SK-N-SH treated with all-trans-retinoic acid at 6 μM for 48 hours (cell line): Measurements from ENCODE around the gene PERM1.
"Not testable (repeated sequence)": the region's sequence is repeated elsewhere in the genome, so short reads cannot be mapped to it uniquely, and the experiment has no call there.

Experiments
- ARNTL ChIP-seq: fragments of 450-650 bp; formaldehyde crosslinking; IDR thresholded peaks from 2 replicates; pipeline ENCODE4 v1.5.0; 2020; ENCODE audit warnings: low read depth, mild to moderate bottlenecking, moderate library complexity, borderline replicate concordance
- CREB5 ChIP-seq: fragments of 250-450 bp; sonication (Bioruptor Pico); IDR thresholded peaks from 2 replicates; pipeline ENCODE4 v1.5.1; 2020; ENCODE audit warnings: low read depth, mild to moderate bottlenecking, moderate library complexity
- ESRRG ChIP-seq: fragments of 250-450 bp; sonication (Bioruptor Pico); IDR thresholded peaks from 2 replicates; pipeline ENCODE4 v1.6.1; 2021; ENCODE audit warnings: mild to moderate bottlenecking
- GLIS3 ChIP-seq: fragments of 250-450 bp; sonication (Bioruptor Pico); IDR thresholded peaks from 2 replicates; pipeline ENCODE4 v1.5.0; 2020; ENCODE audit warnings: mild to moderate bottlenecking, moderate library complexity
- ISL1 ChIP-seq: fragments of 250-450 bp; sonication (Bioruptor Pico); IDR thresholded peaks from 2 replicates; pipeline ENCODE4 v2.1.2; 2022; ENCODE audit warnings: mild to moderate bottlenecking, moderate library complexity
- PATZ1 ChIP-seq: fragments of 250-450 bp; sonication (Bioruptor Pico); IDR thresholded peaks from 2 replicates; pipeline ENCODE4 v1.8.0; 2020; ENCODE audit warnings: mild to moderate bottlenecking, moderate library complexity, borderline replicate concordance
- RARB ChIP-seq: fragments of 250-450 bp; sonication (Bioruptor Pico); IDR thresholded peaks from 2 replicates; pipeline ENCODE4 v1.8.0; 2021; ENCODE audit warnings: mild to moderate bottlenecking, moderate library complexity
- SNAI2 ChIP-seq: fragments of 250-450 bp; sonication (Bioruptor Pico); IDR thresholded peaks from 2 replicates; pipeline ENCODE4 v1.5.0; 2020; ENCODE audit warnings: mild to moderate bottlenecking, moderate library complexity
- TCF4 ChIP-seq: fragments of 250-450 bp; sonication (Bioruptor Pico); IDR thresholded peaks from 2 replicates; pipeline ENCODE4 v1.8.0; 2021; ENCODE audit warnings: mild to moderate bottlenecking, moderate library complexity, borderline replicate concordance
- ZC3H10 ChIP-seq: fragments of 250-450 bp; sonication (Bioruptor Pico); IDR thresholded peaks from 2 replicates; pipeline ENCODE4 v1.5.1; 2021; ENCODE audit warnings: mild to moderate bottlenecking, moderate library complexity
- TF ChIP-seq, protein P1 (sequence below): fragments of 250-450 bp; sonication (Bioruptor Pico); IDR thresholded peaks from 2 replicates; pipeline ENCODE4 v1.5.1; 2021; ENCODE audit warnings: mild to moderate bottlenecking, moderate library complexity

DNA sequence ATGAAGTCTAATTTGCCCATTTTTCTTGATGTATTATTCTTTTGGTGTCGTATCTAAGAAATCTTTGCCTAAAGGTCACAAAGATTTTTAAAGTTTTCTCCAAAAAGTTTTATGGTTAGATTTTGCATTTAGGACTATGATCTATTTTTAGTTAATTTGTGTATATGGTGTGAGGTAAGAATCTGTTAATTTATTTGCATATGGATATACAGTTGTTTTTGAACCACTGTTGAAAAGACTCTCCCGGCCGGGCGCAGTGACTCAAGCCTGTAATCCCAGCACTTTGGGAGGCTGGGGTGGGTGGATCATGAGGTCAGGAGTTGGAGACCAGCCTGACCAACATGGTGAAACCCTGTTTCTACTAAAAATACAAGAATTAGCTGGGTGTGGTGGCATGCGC is 6.2 kb upstream of the PERM1 start:
- TF ChIP-seq PATZ1 (CRISPR knock-in tag); ZC3H10 (CRISPR knock-in tag); SNAI2 (CRISPR knock-in tag); GLIS3 (CRISPR knock-in tag); CREB5 (CRISPR knock-in tag); ARNTL; ESRRG (CRISPR knock-in tag); ISL1 (CRISPR knock-in tag); TCF4 (CRISPR knock-in tag); RARB (CRISPR knock-in tag): not testable (repeated sequence)
- TF ChIP-seq, protein P1, sequence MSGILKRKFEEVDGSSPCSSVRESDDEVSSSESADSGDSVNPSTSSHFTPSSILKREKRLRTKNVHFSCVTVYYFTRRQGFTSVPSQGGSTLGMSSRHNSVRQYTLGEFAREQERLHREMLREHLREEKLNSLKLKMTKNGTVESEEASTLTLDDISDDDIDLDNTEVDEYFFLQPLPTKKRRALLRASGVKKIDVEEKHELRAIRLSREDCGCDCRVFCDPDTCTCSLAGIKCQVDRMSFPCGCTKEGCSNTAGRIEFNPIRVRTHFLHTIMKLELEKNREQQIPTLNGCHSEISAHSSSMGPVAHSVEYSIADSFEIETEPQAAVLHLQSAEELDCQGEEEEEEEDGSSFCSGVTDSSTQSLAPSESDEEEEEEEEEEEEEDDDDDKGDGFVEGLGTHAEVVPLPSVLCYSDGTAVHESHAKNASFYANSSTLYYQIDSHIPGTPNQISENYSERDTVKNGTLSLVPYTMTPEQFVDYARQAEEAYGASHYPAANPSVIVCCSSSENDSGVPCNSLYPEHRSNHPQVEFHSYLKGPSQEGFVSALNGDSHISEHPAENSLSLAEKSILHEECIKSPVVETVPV (CRISPR knock-in tag) = not testable (repeated sequence)
